Measurements from ENCODE around the gene ANAPC15. TPM values are rescaled to one million over a fixed set of nuclear protein-coding genes. Genes with fewer than 3 reads are reported as not detected.

ANAPC15 gene
- total and polyA plus RNA-seq, 2 donors (not counting 3 experiments of a cell fraction or from before 2014, with no cell fraction given): 67.0 to 70.5 TPM

DNA sequence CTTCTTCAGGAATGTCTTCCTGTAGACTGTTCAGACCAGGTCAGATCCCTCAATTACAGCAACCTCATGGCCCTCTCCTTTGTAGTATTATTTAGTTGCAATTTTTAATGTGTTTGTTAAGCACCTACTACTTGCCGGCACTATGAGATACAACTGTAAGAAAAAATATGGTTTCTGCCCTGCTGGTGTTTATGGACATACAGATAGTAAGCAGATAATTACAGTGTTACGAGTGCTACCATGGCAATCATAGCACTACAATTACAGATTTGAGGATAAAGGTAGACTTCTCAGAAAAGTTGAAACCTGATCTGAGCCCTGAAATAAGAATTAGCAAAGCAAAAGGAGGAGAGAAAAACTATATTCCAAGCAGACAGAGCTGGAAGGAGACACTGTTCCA is 29.1 kb downstream of the ANAPC15 start:
- no peak for FAIRE-seq
- Histone ChIP-seq H3K36me3 (ENCODE audit: control insufficient read depth in 2 of 2, extremely low read depth in 1 of 2, insufficient read depth in 2 of 2, low read length in 2 of 2) (no peaks in the 10 kb centered on the region), H3K79me2 (ENCODE audit: control insufficient read depth, insufficient read depth, low read length) (peaks cover 17% of the 10 kb centered on the region), H3K9me1 (replicated peaks; ENCODE audit: control insufficient read depth, extremely low read depth, insufficient read depth, low read length) (no peaks in the 10 kb centered on the region), H3K9me3 (replicated peaks; ENCODE audit: control insufficient read depth, insufficient read depth, low read length) (no peaks in the 10 kb centered on the region), H3K4me3 (replicated peaks in 1 of 3; ENCODE audit: insufficient read depth in 1 of 3, low read depth in 1 of 3, low read length in 3 of 3) (no peak overlapping the region), H2AFZ (ENCODE audit: low read depth, low read length) (no peak overlapping the region), H3K4me2 (ENCODE audit: insufficient read depth, low read length) (no peak overlapping the region), H3K27ac (ENCODE audit: insufficient read depth, low read depth, low read length) (no peak overlapping the region), H4K20me1 (replicated peaks; ENCODE audit: control insufficient read depth, extremely low read depth, insufficient read depth, low read length) (no peaks in the 10 kb centered on the region), H3K4me1 (ENCODE audit: control insufficient read depth, extremely low read depth, insufficient read depth, low read length) (peaks cover 24% of the 10 kb centered on the region), H3K27me3 (ENCODE audit: control insufficient read depth in 2 of 2, insufficient read depth in 2 of 2, low read length in 2 of 2) (no peaks in the 10 kb centered on the region), H3K9ac (replicated peaks; ENCODE audit: extremely low read depth, insufficient read depth, low read length) (no peak overlapping the region)
- TF ChIP-seq POLR2AphosphoS5 (IDR thresholded peaks at IDR 0.05; ENCODE audit: insufficient read depth, low read depth, low read length) (no peak), JUN (IDR thresholded peaks at IDR 0.05; ENCODE audit: borderline replicate concordance, insufficient read depth, insufficient read length, low read depth) (no peak), GATA2 (IDR thresholded peaks at IDR 0.05; ENCODE audit: insufficient read depth, insufficient read length, low read depth, low read length) (no peak), POLR2A (IDR thresholded peaks at IDR 0.05; ENCODE audit: low read depth, low read length) (no peak), FOS (IDR thresholded peaks at IDR 0.05; ENCODE audit: borderline replicate concordance, insufficient read depth, low read length) (no peak), MYC (IDR thresholded peaks at IDR 0.05; ENCODE audit: low read depth, low read length) (no peak), EZH2 (IDR thresholded peaks at IDR 0.05; ENCODE audit: borderline replicate concordance, low read depth, low read length, severe bottlenecking) (no peak)
- TF ChIP-seq, protein P1, sequence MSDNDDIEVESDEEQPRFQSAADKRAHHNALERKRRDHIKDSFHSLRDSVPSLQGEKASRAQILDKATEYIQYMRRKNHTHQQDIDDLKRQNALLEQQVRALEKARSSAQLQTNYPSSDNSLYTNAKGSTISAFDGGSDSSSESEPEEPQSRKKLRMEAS (IDR thresholded peaks at IDR 0.05; ENCODE audit: insufficient read depth, insufficient read length): no peak
- TF ChIP-seq, protein P2, sequence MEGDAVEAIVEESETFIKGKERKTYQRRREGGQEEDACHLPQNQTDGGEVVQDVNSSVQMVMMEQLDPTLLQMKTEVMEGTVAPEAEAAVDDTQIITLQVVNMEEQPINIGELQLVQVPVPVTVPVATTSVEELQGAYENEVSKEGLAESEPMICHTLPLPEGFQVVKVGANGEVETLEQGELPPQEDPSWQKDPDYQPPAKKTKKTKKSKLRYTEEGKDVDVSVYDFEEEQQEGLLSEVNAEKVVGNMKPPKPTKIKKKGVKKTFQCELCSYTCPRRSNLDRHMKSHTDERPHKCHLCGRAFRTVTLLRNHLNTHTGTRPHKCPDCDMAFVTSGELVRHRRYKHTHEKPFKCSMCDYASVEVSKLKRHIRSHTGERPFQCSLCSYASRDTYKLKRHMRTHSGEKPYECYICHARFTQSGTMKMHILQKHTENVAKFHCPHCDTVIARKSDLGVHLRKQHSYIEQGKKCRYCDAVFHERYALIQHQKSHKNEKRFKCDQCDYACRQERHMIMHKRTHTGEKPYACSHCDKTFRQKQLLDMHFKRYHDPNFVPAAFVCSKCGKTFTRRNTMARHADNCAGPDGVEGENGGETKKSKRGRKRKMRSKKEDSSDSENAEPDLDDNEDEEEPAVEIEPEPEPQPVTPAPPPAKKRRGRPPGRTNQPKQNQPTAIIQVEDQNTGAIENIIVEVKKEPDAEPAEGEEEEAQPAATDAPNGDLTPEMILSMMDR (IDR thresholded peaks at IDR 0.05; ENCODE audit: extremely low read depth in 1 of 2, insufficient read depth in 1 of 2, low read depth in 1 of 2, low read length in 2 of 2): no peak
- no peak for DNase-seq (ENCODE audit: low read depth, low spot score)
- intact Hi-C loops (cut with micrococcal nuclease): no loop called here
- no TSS peak for BruUV-seq (replicated peaks)
- POLR2A ChIA-PET: no interaction called here
- dilution Hi-C loops (cut with MboI; ENCODE audit: extremely low pct_ligation_motif_present, low sequenced_read_pairs): loop anchor here (10.0 kb wide), 1 partner anchor 59 kb away; no protein-coding TSS in a partner anchor
- CTCF ChIA-PET: interaction anchor here (1.5 to 4.7 kb wide), 2 partner anchors 58 to 105 kb away, joined by 3 to 93 read pairs; no protein-coding TSS in a partner anchor

Measured in endothelial cell of umbilical vein (primary cell).